KOPT-K1 (cell line): ENCODE data around the gene STX10.
A peak's percentile ranks its signal among the peaks of the same experiment; 100 is the strongest.
"Not testable (repeated sequence)": the region's sequence is repeated elsewhere in the genome, so short reads cannot be mapped to it uniquely, and the experiment has no call there.

Experiments used
- H3K27ac ChIP-seq: fragments of 200-600 bp; sonication (generic); 2 replicates; pipeline ENCODE4 v1.5.1; 2016; ENCODE audit warnings: antibody characterized with exemption, mild to moderate bottlenecking, low read depth, low read length; ENCODE audit not compliant: poor library complexity, severe bottlenecking
- H3K36me3 ChIP-seq: fragments of 200-600 bp; sonication (generic); 2 replicates; pipeline ENCODE4 v1.5.1; 2017; ENCODE audit warnings: antibody characterized with exemption, mild to moderate bottlenecking, low read length, moderate library complexity; ENCODE audit not compliant: insufficient read depth
- H3K9me3 ChIP-seq: fragments of 200-600 bp; sonication (generic); 2 replicates; pipeline ENCODE4 v1.5.1; 2017; ENCODE audit warnings: antibody characterized with exemption, low read length, mild to moderate bottlenecking; ENCODE audit not compliant: insufficient read depth, poor library complexity, severe bottlenecking

The STX10 gene

DNA sequence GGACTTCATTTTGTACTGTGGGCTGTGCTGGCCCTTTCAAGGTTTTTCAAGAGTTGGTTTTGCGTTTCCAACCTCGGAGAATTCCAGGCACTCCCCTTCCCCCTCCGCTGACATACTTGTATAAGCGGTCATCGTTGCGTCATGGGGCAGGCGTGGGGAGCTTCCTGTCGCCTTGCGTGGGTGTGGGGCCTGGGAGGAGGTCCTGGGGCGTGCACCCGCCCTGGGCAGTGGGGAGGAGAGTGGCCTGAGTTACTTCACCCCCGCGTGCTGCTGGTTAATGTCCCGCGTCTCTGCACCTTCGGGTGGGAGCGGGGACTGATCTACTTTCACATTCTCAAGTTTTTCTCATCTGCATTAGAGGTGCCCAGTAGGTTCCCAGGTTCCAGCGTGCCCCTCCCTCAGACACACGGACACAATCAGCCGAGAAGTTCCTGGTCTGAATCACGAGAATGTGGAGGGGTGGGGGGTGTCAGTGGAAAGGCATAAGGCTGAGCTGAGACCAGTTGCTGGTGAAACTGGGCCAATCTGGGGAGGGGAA lies 4.1 kb upstream of the STX10 start:
- Histone ChIP-seq H3K27ac (peak overlapping the region; percentile 94), H3K9me3 (no peaks in the 10 kb centered on the region), H3K36me3 (peaks cover 4% of the 10 kb centered on the region; the same call in 1 of the 2 replicates)

DNA sequence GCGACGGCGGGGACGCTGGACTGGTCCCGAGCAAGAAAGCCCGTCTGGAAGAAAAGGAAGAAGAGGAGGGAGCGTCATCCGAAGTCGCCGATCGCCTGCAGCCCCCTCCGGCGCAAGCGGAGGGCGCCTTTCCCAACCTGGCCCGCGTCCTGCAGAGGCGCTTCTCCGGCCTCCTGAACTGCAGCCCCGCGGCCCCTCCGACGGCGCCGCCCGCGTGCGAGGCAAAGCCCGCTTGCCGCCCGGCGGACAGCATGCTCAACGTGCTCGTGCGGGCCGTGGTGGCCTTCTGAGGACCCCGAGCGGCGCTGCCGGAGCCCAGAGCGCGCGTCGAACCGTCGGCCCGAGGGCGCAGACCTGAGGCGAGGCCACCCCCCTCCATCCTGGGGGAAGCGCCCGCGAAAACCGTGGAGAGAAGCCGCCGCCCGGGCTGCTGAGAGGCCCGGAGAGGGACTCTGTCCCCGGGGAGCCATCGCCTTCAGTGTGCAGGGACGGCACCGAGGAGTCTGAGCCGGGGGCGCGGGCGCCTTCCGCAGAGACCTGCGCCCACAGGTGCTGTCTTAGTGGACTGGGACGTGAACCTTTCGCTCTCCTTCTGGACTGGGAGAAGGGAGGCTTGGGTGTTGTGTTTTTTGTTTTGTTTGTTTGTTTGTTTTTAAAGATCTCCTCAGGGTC lies 3.5 kb upstream of the STX10 start:
- peak overlapping the region; percentile 94 for H3K27ac ChIP-seq
- no peaks in the 10 kb centered on the region for H3K9me3 ChIP-seq
- peaks cover 4% of the 10 kb centered on the region; the same call in 1 of the 2 replicates for H3K36me3 ChIP-seq

DNA sequence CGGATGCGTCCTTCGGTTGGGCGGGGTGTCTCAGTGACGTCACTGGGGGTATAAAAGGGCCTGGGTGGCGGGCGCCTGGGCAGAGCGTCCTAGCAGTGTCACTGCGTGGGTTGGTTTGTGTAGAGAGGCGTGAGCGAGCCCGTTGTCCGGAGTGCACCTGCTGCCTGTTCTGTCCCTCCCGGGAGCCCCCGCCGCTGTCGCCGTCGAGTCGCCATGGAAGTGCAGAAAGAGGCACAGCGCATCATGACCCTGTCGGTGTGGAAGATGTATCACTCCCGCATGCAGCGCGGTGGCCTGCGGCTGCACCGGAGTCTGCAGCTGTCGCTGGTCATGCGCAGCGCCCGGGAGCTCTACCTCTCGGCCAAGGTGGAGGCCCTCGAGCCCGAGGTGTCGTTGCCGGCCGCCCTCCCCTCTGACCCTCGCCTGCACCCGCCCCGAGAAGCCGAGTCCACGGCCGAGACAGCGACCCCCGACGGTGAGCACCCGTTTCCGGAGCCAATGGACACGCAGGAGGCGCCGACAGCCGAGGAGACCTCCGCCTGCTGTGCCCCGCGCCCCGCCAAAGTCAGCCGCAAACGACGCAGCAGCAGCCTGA lies 2.9 kb upstream of the STX10 start:
- peaks cover 4% of the 10 kb centered on the region; the same call in 1 of the 2 replicates for H3K36me3 ChIP-seq
- H3K27ac ChIP-seq: peak overlapping the region; percentile 94
- no peaks in the 10 kb centered on the region for H3K9me3 ChIP-seq

- Histone ChIP-seq H3K36me3 (peaks cover 4% of the 10 kb centered on the region; the same call in 1 of the 2 replicates), H3K27ac (peak overlapping the region; percentile 94), H3K9me3 (no peaks in the 10 kb centered on the region)
These were observed 2.3 kb upstream of the STX10 start for GRCh38 chr19:13152356-13152973.

- Histone ChIP-seq H3K27ac (peak overlapping the region; percentile 94), H3K9me3 (no peaks in the 10 kb centered on the region), H3K36me3 (peaks cover 4% of the 10 kb centered on the region; the same call in 1 of the 2 replicates)
These were observed 1.6 kb upstream of the STX10 start for GRCh38 chr19:13151605-13152355.

- Histone ChIP-seq H3K36me3 (peaks cover 4% of the 10 kb centered on the region; the same call in 1 of the 2 replicates), H3K9me3 (no peaks in the 10 kb centered on the region), H3K27ac (peak overlapping the region; percentile 94)
These were observed 893 bp upstream of the STX10 start for GRCh38 chr19:13150931-13151604.

DNA sequence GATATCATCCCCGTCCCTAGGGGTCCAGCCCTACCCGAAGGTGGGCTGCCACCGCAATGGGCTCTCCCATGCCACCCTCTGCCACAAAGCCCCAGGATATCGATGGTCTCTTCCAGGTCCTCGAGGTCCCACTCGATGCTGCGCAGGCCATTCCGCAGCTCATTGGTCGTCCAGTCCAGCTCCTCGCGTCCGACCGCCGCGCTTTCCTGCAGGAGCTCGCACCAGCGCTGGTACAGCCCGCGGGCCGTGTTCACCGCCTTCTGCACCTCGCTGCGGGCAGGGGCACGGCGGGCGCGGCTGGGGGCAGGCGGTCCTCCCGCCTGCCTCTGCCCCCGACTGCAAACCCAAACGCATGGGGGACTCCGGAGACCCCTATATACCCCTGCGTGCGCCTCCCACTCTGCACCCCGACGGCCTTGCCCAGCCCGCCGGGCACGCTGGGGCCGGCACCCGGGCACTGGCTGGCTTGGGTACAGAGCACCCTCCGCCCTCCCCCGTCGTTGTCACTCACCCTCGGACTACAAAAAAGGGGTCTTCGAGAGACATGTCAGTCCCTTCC lies 468 bp downstream of the STX10 start:
- Histone ChIP-seq H3K36me3 (peaks cover 13% of the 10 kb centered on the region; the same call in 1 of the 2 replicates), H3K27ac (peak overlapping the region; percentile 94), H3K9me3 (no peaks in the 10 kb centered on the region)

DNA sequence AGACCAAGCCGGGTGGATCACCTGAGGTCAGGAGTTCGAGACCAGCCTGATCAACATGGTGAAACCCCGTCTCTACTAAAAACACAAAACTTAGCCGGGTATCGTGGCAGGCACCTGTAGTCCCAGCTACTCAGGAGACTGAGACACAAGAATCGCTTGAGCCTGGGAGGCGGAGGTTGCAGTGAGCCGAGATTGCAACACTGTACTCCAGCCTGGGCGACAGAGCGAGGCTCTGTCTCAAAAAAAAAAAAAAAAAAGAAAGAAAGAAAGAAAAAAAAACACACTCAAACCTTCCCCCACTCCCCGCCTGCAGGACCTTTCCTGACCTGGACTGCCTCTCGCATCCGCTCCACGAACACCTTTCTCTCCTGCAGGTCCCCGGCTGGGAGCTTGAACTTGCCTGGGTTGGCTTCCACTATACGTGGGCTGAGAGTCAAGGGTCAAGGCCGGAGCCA lies 975 bp downstream of the STX10 start:
- not testable (repeated sequence) for H3K9me3 ChIP-seq
- H3K27ac ChIP-seq: peak overlapping the region; percentile 94

GRCh38 chr19:13146763-13147563 lies 3.2 kb downstream of the STX10 start:
- H3K36me3 ChIP-seq: peaks cover 20% of the 10 kb centered on the region; the same call in 1 of the 2 replicates
- H3K9me3 ChIP-seq: no peaks in the 10 kb centered on the region
- H3K27ac ChIP-seq: no peak overlapping the region

More for the DNA sequence above, 975 bp downstream of the STX10 start:
- peaks cover 17% of the 10 kb centered on the region; the same call in 1 of the 2 replicates for H3K36me3 ChIP-seq

GRCh38 chr19:13139633-13140311 lies 10.4 kb downstream of the STX10 start:
- no peaks in the 10 kb centered on the region for H3K9me3 ChIP-seq
- H3K36me3 ChIP-seq: peaks cover 70% of the 10 kb centered on the region

GRCh38 chr19:13138916-13139198 lies 11.3 kb downstream of the STX10 start:
- H3K36me3 ChIP-seq: peaks cover 70% of the 10 kb centered on the region

More at GRCh38 chr19:13139633-13140311, 10.4 kb downstream of the STX10 start:
- H3K27ac ChIP-seq: no peak overlapping the region

DNA sequence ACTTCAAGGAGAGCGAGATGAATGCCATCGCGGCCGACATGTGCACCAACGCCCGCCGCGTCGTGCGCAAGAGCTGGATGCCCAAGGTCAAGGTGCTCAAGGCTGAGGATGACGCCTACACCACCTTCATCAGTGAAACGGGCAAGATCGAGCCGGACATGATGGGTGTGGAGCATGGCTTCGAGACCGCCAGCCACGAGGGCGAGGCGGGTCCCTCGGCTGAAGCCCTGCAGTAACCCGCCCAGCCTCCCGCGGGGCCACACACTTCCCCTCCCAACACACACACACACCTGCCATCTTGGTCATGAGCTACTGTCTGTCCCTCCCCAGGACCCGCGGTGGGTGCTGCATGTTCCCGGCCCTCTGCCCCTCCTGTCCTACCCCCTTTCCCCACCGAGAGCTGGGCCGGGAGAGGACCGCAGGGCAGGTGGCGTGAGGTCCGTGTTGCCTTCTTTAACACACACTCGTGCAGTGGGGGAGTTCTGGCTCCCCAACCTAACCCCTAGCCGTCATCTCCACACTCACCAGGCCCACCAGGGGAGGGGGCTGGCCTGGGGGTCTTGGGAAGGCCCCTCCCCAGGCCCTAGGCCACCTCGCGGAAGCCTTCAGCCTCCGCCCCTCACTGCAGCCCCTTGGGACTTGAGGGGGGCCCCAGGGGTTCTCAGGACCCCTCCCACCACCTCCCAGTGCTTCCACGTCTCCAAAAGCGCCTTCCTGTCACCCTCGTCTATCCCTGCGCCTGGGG lies 11.8 kb downstream of the STX10 start:
- Histone ChIP-seq H3K27ac (no peak overlapping the region), H3K9me3 (no peaks in the 10 kb centered on the region), H3K36me3 (peaks cover 72% of the 10 kb centered on the region)

More at GRCh38 chr19:13138916-13139198, 11.3 kb downstream of the STX10 start:
- no peaks in the 10 kb centered on the region for H3K9me3 ChIP-seq
- H3K27ac ChIP-seq: no peak overlapping the region
